ENCODE measurements around the gene MYRFL.
A peak's percentile ranks its signal among the peaks of the same experiment; 100 is the strongest.
"Not testable (repeated sequence)": the region's sequence is repeated elsewhere in the genome, so short reads cannot be mapped to it uniquely, and the experiment has no call there.

Gene MYRFL

GRCh38 chr12:69844416-69844815 lies 19.4 kb downstream of the MYRFL start:
- no peak for DNase-seq

- no peak for DNase-seq
Measured at GRCh38 chr12:69844836-69845235, 19.8 kb downstream of the MYRFL start.

- no peak for DNase-seq
Measured at GRCh38 chr12:69846976-69847375, 21.9 kb downstream of the MYRFL start.

GRCh38 chr12:69851976-69852375 lies 26.9 kb downstream of the MYRFL start:
- peak; percentile 59 for DNase-seq

DNA sequence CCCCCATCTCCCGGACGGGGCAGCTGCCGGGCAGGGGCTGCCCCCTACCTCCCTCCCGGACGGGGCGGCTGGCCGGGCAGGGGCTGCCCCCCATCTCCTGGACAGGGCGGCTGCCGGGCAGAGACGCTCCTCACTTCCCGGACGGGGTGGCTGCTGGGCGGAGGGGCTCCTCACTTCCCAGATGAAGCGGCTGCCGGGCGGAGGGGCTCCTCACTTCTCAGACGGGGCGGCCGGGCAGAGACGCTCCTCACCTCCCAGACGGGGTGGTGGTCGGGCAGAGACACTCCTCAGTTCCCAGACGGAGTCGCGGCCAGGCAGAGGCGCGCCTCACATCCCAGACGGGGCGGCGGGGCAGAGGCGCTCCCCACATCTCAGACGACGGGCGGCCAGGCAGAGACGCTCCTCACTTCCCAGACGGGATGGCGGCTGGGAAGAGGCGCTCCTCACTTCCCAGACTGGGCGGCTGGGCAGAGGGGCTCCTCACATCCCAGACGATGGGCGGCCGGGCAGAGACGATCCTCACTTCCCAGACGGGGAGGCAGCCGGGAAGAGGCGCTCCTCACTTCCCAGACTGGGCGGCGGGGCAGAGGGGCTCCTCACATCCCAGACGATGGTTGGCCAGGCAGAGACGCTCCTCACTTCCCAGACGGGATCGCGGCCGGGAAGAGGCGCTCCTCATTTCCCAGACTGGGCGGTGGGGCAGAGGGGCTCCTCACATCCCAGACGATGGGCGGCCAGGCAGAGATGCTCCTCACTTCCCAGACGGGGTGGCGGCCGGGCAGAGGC lies 28.3 kb downstream of the MYRFL start:
- not testable (repeated sequence) for DNase-seq

GRCh38 chr12:69866698-69867097 lies 41.7 kb downstream of the MYRFL start:
- no peak for DNase-seq

DNA sequence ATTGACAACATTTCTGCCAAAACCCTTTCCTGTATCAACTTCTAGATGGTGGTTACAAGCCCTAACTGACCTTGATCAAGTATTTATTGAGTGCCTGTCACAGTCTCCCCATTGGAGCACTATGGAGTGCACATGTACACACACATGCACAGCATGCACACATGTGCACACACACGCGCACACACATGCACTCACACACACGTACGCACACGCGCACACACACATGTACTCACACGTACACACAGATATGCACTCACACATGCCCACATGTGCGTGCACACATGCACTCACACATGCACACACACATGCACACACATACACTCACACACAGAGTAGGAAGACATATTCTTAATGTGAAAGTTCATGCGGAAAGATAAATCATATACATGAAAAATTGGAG lies 43.7 kb downstream of the MYRFL start:
- DNase-seq, result no peak

DNA sequence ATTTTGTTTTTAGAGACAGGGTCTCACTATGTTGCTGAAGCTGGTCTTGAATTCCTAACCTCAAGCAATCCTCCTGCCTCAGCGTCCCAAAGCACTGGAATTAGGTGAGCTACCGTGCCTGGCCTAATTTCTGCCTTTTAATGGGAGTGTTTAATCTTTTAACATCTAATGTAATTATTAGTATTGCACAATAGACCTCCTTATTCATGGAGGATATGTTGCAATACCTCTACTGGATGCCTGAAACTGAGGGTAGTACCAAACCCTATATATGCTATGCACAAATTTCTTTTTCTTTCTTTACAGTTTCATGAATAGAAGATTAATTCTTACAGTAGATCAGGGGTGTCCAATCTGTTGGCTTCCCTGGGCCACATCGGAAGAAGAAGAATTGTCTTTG lies 47.8 kb downstream of the MYRFL start:
- peak; percentile 10 for DNase-seq

GRCh38 chr12:69873429-69873828 lies 48.4 kb downstream of the MYRFL start:
- peak; percentile 17 for DNase-seq

- no peak for DNase-seq
Measured at GRCh38 chr12:69874606-69875005, 49.6 kb downstream of the MYRFL start.

- no peak for DNase-seq
Measured at GRCh38 chr12:69875416-69875935, 50.4 kb downstream of the MYRFL start.

DNA sequence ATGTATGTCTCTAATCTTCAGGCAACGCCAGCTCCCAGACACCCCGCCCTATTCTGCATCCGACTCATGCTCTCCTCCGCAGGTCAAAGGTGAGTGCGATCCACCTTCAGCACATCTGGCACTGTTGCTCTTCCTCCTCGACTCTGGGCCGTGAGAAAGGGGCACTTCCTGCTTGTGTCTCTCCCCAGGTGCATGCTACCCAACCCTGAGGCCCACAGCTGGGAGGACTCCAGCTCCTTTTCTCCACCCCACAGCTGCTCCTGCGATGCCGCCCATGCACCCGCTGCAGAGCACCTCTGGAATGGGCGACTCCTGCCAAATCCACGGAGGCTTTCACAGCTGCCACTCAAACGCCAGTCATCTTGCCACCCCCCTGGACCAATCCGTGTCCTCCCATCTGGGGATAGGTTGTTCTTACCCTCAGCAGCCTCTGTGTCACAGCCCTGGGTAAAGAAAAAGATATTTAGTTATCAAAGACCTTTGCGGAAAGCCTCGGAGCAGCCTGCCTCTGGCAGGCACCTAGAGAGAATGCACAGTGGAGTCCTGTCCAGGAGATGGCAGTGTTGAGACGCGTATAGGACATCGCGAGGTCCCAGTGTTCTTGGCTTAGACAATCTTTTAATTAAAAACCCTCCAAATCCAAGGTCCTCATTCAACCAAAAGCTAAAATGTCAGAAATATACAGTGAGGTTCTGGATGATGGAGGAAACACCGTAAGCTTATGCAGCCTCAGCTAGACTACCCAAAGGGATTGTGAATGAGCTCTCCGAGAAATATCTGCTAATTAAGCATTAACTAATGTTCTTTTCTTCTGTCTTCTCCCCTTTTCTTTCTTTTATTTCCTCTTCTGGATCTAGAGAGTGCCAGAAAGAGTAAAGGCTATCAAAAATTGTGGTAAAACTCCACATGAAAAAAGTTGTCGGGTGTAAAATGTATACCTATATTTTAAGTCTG lies 54.3 kb downstream of the MYRFL start:
- peak; percentile 76 for DNase-seq

- DNase-seq, result peak; percentile 31
Measured at GRCh38 chr12:69880571-69880970, 55.5 kb downstream of the MYRFL start.

DNA sequence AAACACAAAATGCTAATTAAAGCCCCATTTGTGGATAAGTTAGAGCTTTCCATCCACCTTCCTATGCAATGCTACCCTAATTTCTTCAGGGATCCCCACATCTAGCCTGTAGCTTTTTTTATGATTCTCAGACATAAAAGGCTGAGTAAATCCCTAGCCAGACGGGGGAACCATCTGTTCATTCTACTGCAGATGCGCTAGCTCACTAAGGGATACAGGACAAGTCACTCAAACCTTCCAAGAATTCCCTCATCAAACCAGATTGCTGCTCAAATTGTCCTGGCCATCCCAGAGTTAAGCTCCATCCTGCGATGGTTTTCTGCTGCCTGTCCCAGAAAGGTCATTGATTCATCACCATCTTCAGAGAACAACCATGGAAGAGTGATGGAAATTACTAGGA lies 56.7 kb downstream of the MYRFL start:
- DNase-seq, result no peak

- DNase-seq, result no peak
Measured at GRCh38 chr12:69884386-69884785, 59.4 kb downstream of the MYRFL start.

DNA sequence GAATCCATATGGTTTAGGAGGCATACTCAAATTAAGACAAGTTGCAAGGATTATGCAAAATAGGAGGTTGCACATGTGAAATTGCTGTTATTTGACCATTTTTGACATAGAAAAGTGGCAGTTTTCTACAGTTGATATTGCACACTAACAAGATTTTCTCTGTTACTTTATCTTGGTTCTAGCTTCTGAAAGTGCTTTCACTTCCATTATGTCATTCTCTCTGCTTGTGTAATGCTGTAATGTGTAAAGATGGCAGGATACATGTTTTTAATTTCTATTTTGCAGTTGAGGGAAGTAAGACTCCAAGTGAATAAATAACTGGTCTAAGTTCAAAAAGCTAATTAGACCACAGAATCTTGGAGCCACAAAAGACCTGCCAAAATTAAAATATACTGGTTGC lies 60.6 kb downstream of the MYRFL start:
- no peak for DNase-seq

GRCh38 chr12:69886109-69886508 lies 61.1 kb downstream of the MYRFL start:
- DNase-seq, result no peak

- no peak for DNase-seq
Measured at GRCh38 chr12:69886715-69887114, 61.7 kb downstream of the MYRFL start.

GRCh38 chr12:69888901-69889300 lies 63.9 kb downstream of the MYRFL start:
- peak; percentile 61 for DNase-seq

DNA sequence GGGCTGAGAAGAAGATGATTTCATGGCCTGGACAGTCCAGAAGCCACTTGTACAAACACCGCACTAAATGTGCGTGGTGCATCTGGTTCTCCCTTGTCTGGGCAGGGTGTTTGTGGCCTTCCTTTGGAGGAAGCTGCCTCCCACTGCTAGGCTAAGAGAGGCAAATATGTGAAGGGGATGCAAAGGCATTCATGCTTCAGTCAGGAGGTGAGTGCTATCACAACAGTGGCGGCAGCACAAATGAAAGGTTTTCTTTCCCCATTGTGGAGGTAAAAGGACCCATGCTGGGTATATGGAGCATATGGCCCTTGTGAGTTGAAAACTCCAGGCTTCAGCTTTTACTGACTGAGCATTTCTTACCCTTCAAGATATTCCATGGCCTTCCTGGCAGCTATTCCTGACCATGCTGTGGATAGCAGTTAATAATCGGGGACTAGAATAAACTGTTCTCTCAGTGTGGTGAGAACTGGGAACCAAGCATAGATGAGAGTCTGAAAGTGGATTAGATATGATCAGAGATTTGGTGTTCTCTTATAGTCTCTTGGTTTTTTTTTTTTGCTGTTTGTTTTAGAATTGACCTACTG lies 69.9 kb downstream of the MYRFL start:
- DNase-seq, result no peak

GRCh38 chr12:69896653-69897381 lies 71.8 kb downstream of the MYRFL start:
- no peak for DNase-seq

DNA sequence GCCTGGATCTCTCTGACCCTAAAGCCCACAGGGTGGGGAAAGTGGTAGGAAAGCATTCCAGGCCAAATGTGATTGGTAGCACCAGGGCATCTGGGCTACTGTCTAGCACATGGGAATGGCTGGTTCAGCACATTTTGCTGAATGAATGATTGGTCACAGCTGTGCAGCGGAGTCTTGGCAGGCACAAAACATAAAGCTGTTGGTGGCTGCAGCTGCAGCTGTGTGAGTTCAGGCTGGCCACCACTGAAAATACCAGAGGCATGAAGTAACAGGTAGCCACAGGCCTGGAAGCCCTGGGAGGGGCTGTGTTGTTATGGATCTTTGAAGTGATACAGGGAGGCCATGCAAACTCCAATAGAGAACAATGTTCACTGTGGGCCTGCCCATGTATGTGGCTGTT lies 72.7 kb downstream of the MYRFL start:
- DNase-seq, result peak; percentile 98

Measured in fibroblast of skin of abdomen (primary cell).